Liver (tissue), 3 donors: ENCODE data around the gene GALNT1.

Experiments
- EGR1 ChIP-seq, 2 donors: IDR thresholded peaks; 2 replicates each; pipeline ENCODE4 v1.6.1; 2016 to 2018; ENCODE audit warnings: antibody characterized with exemption in 2 of 2, low read depth in 2 of 2
- FOXA2 ChIP-seq: IDR thresholded peaks from 2 replicates; pipeline ENCODE4 v1.6.1; 2016; ENCODE audit warnings: antibody characterized with exemption
- GABPA ChIP-seq, 2 donors: IDR thresholded peaks in 1 of 2; conservative IDR thresholded peaks in 1 of 2; 2 replicates each; pipeline ENCODE4 v1.6.1; 2016; ENCODE audit warnings: antibody characterized with exemption in 2 of 2, mild to moderate bottlenecking in 1 of 2, moderate library complexity in 1 of 2
- NR2F2 ChIP-seq: IDR thresholded peaks from 2 replicates; pipeline ENCODE4 v1.6.1; 2016; ENCODE audit warnings: antibody characterized with exemption
- RAD21 ChIP-seq, 2 donors: IDR thresholded peaks; 2 replicates each; pipeline ENCODE4 v1.6.1; 2016; ENCODE audit warnings: antibody characterized with exemption in 2 of 2, mild to moderate bottlenecking in 2 of 2
- YY1 ChIP-seq: IDR thresholded peaks from 2 replicates; pipeline ENCODE4 v1.6.1; 2016; ENCODE audit warnings: antibody characterized with exemption, mild to moderate bottlenecking
- TF ChIP-seq, protein P1 (sequence below): fragments of 150-350 bp; IDR thresholded peaks from 2 replicates; pipeline ENCODE4 v1.5.1; 2017; ENCODE audit warnings: improper control_type of control experiment, low read depth, low read length; ENCODE audit not compliant: missing input control
- donor health status: healthy.
- donor health status: healthy.

DNA sequence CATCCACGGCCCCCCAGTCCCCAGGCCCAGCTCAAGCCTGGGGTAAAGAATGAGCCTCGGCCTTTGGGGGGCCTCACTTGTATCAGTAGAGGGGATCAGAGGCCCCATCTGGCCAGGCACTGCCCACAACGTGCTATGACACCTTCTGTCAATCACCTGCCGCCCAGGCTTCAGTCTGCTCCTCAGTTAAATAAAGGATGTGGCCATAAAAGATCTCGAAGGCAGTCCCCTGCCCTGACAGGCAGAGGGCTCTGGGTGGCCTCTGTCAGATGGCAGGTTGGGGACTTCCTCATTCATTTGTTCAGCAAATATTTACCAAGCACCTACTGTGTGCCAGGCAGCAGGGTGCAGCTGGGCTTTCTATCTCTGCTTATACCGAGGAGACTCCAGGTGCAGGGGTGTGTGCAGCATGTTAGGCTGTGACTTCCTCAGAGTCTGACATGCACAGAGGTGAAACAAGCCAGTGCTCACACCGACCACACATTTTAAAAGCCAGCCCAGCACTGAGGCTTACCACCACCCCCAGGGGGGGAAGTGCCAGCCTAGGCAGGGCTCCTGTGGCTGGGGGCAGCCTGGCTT, 166.4 kb downstream of the GALNT1 start:
- TF ChIP-seq EGR1 (IDR thresholded peaks at IDR 0.05; ENCODE audit: low read depth in 2 of 2) (no peak), GABPA (IDR thresholded peaks at IDR 0.05 in 1 of 2, conservative IDR thresholded peaks at IDR 0.05 in 1 of 2) (no peak), RAD21 (IDR thresholded peaks at IDR 0.05) (no peak), YY1 (no peak), NR2F2 (no peak), FOXA2 (no peak)
- TF ChIP-seq, protein P1, sequence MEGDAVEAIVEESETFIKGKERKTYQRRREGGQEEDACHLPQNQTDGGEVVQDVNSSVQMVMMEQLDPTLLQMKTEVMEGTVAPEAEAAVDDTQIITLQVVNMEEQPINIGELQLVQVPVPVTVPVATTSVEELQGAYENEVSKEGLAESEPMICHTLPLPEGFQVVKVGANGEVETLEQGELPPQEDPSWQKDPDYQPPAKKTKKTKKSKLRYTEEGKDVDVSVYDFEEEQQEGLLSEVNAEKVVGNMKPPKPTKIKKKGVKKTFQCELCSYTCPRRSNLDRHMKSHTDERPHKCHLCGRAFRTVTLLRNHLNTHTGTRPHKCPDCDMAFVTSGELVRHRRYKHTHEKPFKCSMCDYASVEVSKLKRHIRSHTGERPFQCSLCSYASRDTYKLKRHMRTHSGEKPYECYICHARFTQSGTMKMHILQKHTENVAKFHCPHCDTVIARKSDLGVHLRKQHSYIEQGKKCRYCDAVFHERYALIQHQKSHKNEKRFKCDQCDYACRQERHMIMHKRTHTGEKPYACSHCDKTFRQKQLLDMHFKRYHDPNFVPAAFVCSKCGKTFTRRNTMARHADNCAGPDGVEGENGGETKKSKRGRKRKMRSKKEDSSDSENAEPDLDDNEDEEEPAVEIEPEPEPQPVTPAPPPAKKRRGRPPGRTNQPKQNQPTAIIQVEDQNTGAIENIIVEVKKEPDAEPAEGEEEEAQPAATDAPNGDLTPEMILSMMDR: no peak
